Natural killer cell (primary cell): ENCODE measurements around the gene LRP1-AS. TPM values are rescaled to one million over a fixed set of nuclear protein-coding genes. Genes with fewer than 3 reads are reported as not detected.

Experiments
- ATAC-seq, 3 donors: fragments of 150-1000 bp in 2 of 3; fragments of 200-7000 bp in 1 of 3; cut with Tn5 transposase; 1 replicate in 1 of 3; 2 replicates in 2 of 3; pipeline ENCODE4 v1.10.0; 2021; ENCODE audit warnings: mild to moderate bottlenecking in 2 of 3, moderate library complexity in 2 of 3
- DNase-seq, 2 donors: peaks; one replicate each; pipeline versions ENCODE4 v3.0.0 to v3.0.0-alpha.2; 2013 to 2021; ENCODE audit warnings: mixed read lengths in 1 of 2
- H3K27ac ChIP-seq: one replicate; pipeline ENCODE4 v1.5.1; 2013; ENCODE audit warnings: mild to moderate bottlenecking, low read length
- H3K27me3 ChIP-seq: one replicate; pipeline ENCODE4 v1.6.1; 2013; ENCODE audit warnings: low read length; ENCODE audit not compliant: control insufficient read depth, insufficient read depth
- H3K36me3 ChIP-seq: one replicate; pipeline ENCODE4 v1.6.1; 2013; ENCODE audit warnings: low read length; ENCODE audit not compliant: control insufficient read depth, insufficient read depth
- H3K4me1 ChIP-seq: one replicate; pipeline ENCODE4 v1.6.1; 2013; ENCODE audit warnings: low read length; ENCODE audit not compliant: control insufficient read depth, insufficient read depth
- H3K4me3 ChIP-seq: one replicate; pipeline ENCODE4 v1.5.1; 2013; ENCODE audit warnings: low read length
- H3K9me3 ChIP-seq: one replicate; pipeline ENCODE4 v1.6.1; 2013; ENCODE audit warnings: low read length; ENCODE audit not compliant: control insufficient read depth, insufficient read depth
- H3K27ac Mint-ChIP-seq, 2 donors: one replicate each; pipeline ENCODE4 v1.8.0; 2022; ENCODE audit warnings: mild to moderate bottlenecking in 2 of 2, mixed read lengths in 2 of 2, moderate library complexity in 1 of 2
- H3K27me3 Mint-ChIP-seq, 2 donors: one replicate each; pipeline ENCODE4 v1.8.0; 2022; ENCODE audit warnings: low read depth in 2 of 2, mixed read lengths in 2 of 2
- H3K36me3 Mint-ChIP-seq: one replicate; pipeline ENCODE4 v1.8.0; 2022; ENCODE audit warnings: mixed read lengths
- H3K4me1 Mint-ChIP-seq, 2 donors: one replicate each; pipeline ENCODE4 v1.8.0; 2022; ENCODE audit warnings: mixed read lengths in 2 of 2
- H3K4me3 Mint-ChIP-seq: one replicate; pipeline ENCODE4 v1.8.0; 2022; ENCODE audit warnings: mild to moderate bottlenecking, moderate library complexity, mixed read lengths
- H3K9me3 Mint-ChIP-seq, 2 donors: one replicate each; pipeline ENCODE4 v1.8.0; 2022; ENCODE audit warnings: mixed read lengths in 2 of 2
- WGBS: methylation state at CpG from one replicate; pipeline ENCODE4 v1.1.7; 2013; ENCODE audit warnings: missing lambda C conversion rate; ENCODE audit not compliant: insufficient coverage; 5-methylcytosine and 5-hydroxymethylcytosine counted together
- intact Hi-C: fragments of 100-400 bp; cut with micrococcal nuclease; formaldehyde crosslinking; loops from one replicate; pipeline ENCODE4 v1.14.2; 2022
- total RNA-seq, 4 donors: library from RNA; stranded (reverse); fragments of 120-200 nt in 1 of 4; gene quantifications; one replicate each; pipeline versions ENCODE4 v1.2.3 to v1.2.4, GENCODE V29; 2013 to 2022
- TF ChIP-seq, protein P1 (sequence below): fragments of 200-600 bp; IDR thresholded peaks from one replicate; pipeline ENCODE4 v1.8.0; 2022; ENCODE audit warnings: antibody characterized with exemption

The LRP1-AS gene
- total RNA-seq, 3 donors from 2014 or later (not counting 1 experiment from before 2014, with no cell fraction given): not detected

GRCh38 chr12:57170408-57170807 is 23.0 kb upstream of the LRP1-AS start:
- WGBS: 55% methylated on average over 1 of the region's 1 CpG
- intact Hi-C loops: no loop called here
- TF ChIP-seq, protein P1, sequence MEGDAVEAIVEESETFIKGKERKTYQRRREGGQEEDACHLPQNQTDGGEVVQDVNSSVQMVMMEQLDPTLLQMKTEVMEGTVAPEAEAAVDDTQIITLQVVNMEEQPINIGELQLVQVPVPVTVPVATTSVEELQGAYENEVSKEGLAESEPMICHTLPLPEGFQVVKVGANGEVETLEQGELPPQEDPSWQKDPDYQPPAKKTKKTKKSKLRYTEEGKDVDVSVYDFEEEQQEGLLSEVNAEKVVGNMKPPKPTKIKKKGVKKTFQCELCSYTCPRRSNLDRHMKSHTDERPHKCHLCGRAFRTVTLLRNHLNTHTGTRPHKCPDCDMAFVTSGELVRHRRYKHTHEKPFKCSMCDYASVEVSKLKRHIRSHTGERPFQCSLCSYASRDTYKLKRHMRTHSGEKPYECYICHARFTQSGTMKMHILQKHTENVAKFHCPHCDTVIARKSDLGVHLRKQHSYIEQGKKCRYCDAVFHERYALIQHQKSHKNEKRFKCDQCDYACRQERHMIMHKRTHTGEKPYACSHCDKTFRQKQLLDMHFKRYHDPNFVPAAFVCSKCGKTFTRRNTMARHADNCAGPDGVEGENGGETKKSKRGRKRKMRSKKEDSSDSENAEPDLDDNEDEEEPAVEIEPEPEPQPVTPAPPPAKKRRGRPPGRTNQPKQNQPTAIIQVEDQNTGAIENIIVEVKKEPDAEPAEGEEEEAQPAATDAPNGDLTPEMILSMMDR: no peak
- Mint-ChIP-seq H3K4me3 (no peak overlapping the region), H3K9me3 (no peaks in the 10 kb centered on the region), H3K36me3 (no peaks in the 10 kb centered on the region), H3K27me3 (no peaks in the 10 kb centered on the region), H3K27ac (no peak overlapping the region), H3K4me1 (peaks cover 0 to 5% of the 10 kb centered on the region in 2 donors)
- Histone ChIP-seq H3K9me3 (no peaks in the 10 kb centered on the region), H3K27me3 (no peaks in the 10 kb centered on the region), H3K36me3 (no peaks in the 10 kb centered on the region), H3K27ac (no peak overlapping the region), H3K4me1 (no peaks in the 10 kb centered on the region), H3K4me3 (no peak overlapping the region)
- ATAC-seq (no peak), DNase-seq (no peak)

- Mint-ChIP-seq H3K27me3 (no peaks in the 10 kb centered on the region), H3K9me3 (no peaks in the 10 kb centered on the region), H3K36me3 (no peaks in the 10 kb centered on the region), H3K27ac (no peak overlapping the region), H3K4me3 (no peak overlapping the region), H3K4me1 (peaks cover 0 to 5% of the 10 kb centered on the region in 2 donors)
- Histone ChIP-seq H3K27ac (no peak overlapping the region), H3K27me3 (no peaks in the 10 kb centered on the region), H3K4me3 (no peak overlapping the region), H3K9me3 (no peaks in the 10 kb centered on the region), H3K36me3 (no peaks in the 10 kb centered on the region), H3K4me1 (no peaks in the 10 kb centered on the region)
- ATAC-seq: no peak
- 91% methylated on average over 7 of the region's 7 CpGs for WGBS
- intact Hi-C loops: no loop called here
- TF ChIP-seq, protein P1: no peak
- DNase-seq: no peak
These were observed 22.6 kb upstream of the LRP1-AS start for GRCh38 chr12:57169969-57170368.

DNA sequence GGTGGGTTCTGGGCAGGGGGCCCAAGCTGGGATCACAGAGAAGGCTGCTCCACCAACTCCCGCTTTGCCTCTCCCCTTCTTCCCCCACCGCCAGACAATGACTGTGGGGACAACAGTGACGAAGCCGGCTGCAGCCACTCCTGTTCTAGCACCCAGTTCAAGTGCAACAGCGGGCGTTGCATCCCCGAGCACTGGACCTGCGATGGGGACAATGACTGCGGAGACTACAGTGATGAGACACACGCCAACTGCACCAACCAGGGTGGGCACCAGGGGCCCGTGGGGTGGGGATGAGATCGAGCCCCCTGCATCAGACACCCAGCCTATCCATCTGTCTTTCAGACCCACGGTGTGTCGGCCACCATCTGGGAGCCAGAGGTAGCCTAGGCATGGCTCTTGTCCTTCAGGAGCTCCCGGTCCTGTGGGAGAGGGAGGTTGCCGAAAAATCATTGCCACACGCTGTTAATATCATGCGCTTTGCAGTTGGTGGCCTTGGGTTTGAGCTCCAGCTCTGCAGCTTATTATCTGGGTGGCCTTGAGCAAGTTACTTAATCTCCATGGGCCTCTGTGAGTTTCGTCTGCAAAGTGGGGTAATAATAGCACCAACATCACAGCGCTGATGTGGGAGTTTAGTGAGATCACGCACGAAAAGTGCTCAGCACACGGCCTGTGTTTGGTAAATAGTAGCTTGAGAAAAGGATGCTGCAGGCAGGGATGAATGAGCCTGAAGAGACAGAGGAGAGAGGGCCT is 21.8 kb upstream of the LRP1-AS start:
- Histone ChIP-seq H3K27ac (no peak overlapping the region), H3K27me3 (no peaks in the 10 kb centered on the region), H3K4me1 (no peaks in the 10 kb centered on the region), H3K4me3 (no peak overlapping the region), H3K9me3 (no peaks in the 10 kb centered on the region), H3K36me3 (no peaks in the 10 kb centered on the region)
- Mint-ChIP-seq H3K9me3 (no peaks in the 10 kb centered on the region), H3K27me3 (no peaks in the 10 kb centered on the region), H3K4me3 (no peak overlapping the region), H3K36me3 (no peaks in the 10 kb centered on the region), H3K4me1 (peaks cover 0 to 5% of the 10 kb centered on the region in 2 donors), H3K27ac (no peak overlapping the region)
- DNase-seq (no peak), ATAC-seq (no peak)
- TF ChIP-seq, protein P1: no peak
- WGBS: 92% methylated on average over 22 of the region's 23 CpGs
- intact Hi-C loops: no loop called here

DNA sequence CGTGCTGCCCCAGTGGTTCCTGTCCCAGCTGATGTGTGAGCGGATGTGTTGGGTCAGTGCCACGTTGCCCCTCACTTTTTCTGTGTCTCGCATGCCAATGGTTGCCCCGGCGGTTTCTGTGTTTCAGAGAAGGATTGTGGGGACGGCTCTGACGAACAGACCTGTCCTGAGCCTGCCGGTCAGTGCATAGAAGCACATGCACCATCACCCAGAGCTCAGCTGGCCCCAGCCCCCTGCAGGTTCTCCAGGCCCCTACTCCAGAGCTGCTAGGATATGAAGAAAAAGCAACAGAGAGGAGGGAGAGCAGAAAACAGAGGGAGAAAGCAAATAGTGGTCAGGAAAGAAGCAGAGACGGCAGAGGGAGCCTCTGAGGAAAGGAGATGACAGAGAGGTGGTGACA is 20.6 kb upstream of the LRP1-AS start:
- H3K36me3 ChIP-seq: no peaks in the 10 kb centered on the region
- no peaks in the 10 kb centered on the region for H3K9me3 Mint-ChIP-seq
- no peak overlapping the region for H3K4me3 Mint-ChIP-seq
- H3K4me1 Mint-ChIP-seq: peaks cover 0 to 2% of the 10 kb centered on the region in 2 donors
- no peak overlapping the region for H3K27ac ChIP-seq
- no peak overlapping the region for H3K4me3 ChIP-seq
- intact Hi-C loops: no loop called here
- no peaks in the 10 kb centered on the region for H3K36me3 Mint-ChIP-seq
- ATAC-seq: no peak
- H3K27me3 ChIP-seq: no peaks in the 10 kb centered on the region
- H3K4me1 ChIP-seq: no peaks in the 10 kb centered on the region
- H3K27ac Mint-ChIP-seq: no peak overlapping the region
- no peaks in the 10 kb centered on the region for H3K27me3 Mint-ChIP-seq
- TF ChIP-seq, protein P1: no peak
- H3K9me3 ChIP-seq: no peaks in the 10 kb centered on the region
- DNase-seq: no peak
- 88% methylated on average over 10 of the region's 10 CpGs for WGBS
